ENCODE results near the gene PRRT1. TPM values are rescaled to one million over a fixed set of nuclear protein-coding genes. Genes with fewer than 3 reads are reported as not detected.
A peak's percentile ranks its signal among the peaks of the same experiment; 100 is the strongest.
"Not testable (repeated sequence)": the region's sequence is repeated elsewhere in the genome, so short reads cannot be mapped to it uniquely, and the experiment has no call there.

Gene PRRT1
- total and polyA plus RNA-seq, 12 donors: 0.17 to 2.9 (median 0.69) TPM

GRCh38 chr6:32187009-32187709 is 35.4 kb upstream of the PRRT1 start:
- H3K27me3 ChIP-seq: no peaks in the 10 kb centered on the region
- H3K4me3 ChIP-seq: peak overlapping the region in 1 of 10 donors; percentile 82
- intact Hi-C loops (cut with DNase I): no loop called here
- TF ChIP-seq CTCF (IDR thresholded peaks at IDR 0.05): no peak
- peaks cover 0 to 50% (median 21%) of the 10 kb centered on the region in 9 donors for H3K36me3 ChIP-seq
- H3K4me1 ChIP-seq: peaks cover 19 to 86% (median 68%) of the 10 kb centered on the region in 9 donors
- DNase-seq (no peak), ATAC-seq (no peak)
- H3K9me3 ChIP-seq: no peaks in the 10 kb centered on the region
- 60 to 66% methylated on average over 12 of the region's 12 CpGs for WGBS, 2 donors
- H3K27ac ChIP-seq: peak overlapping the region in 9 of 10 donors; percentile 60 to 99 (median 76)

- Histone ChIP-seq H3K27ac (peak overlapping the region; percentile 60 to 99 (median 76)), H3K36me3 (peaks cover 0 to 58% (median 21%) of the 10 kb centered on the region in 9 donors), H3K4me1 (peaks cover 19 to 86% (median 63%) of the 10 kb centered on the region in 9 donors)
- H3K9me3 ChIP-seq; ATAC-seq; H3K4me3 ChIP-seq; H3K27me3 ChIP-seq; DNase-seq; intact Hi-C loops (cut with DNase I): not testable (repeated sequence)
- WGBS, 2 donors: 60 to 64% methylated on average over 10 of the region's 10 CpGs
Observed at GRCh38 chr6:32186151-32186840, 34.6 kb upstream of the PRRT1 start.

- intact Hi-C loops (cut with DNase I): not testable (repeated sequence)
- WGBS, 2 donors: 16 to 18% methylated on average over 11 of the region's 11 CpGs
- H3K36me3 ChIP-seq: peaks cover 0 to 64% (median 21%) of the 10 kb centered on the region in 9 donors
Observed at GRCh38 chr6:32185681-32186131, 34.0 kb upstream of the PRRT1 start.

GRCh38 chr6:32184084-32184640 is 32.4 kb upstream of the PRRT1 start, which contains the start of gene AGER:
AGER (minus strand) TSS chr6:32184253; CDS start chr6:32184222, 31 bp downstream.
- Histone ChIP-seq H3K4me1 (peaks cover 20 to 97% (median 64%) of the 10 kb centered on the region in 9 donors), H3K27me3 (no peaks in the 10 kb centered on the region), H3K4me3 (no peak within 1 kb of the TSS), H3K9me3 (no peaks in the 10 kb centered on the region), H3K27ac (peak within 1 kb of the TSS; percentile 22 to 99 (median 75)), H3K36me3 (peaks cover 0 to 76% (median 26%) of the 10 kb centered on the region in 9 donors)
- no peak for TF ChIP-seq CTCF (IDR thresholded peaks at IDR 0.05)
- no peak for ATAC-seq
- WGBS, 2 donors: 71 to 72% methylated on average over 6 of the region's 6 CpGs
- intact Hi-C loops (cut with DNase I): no loop called here
- DNase-seq: no peak

More at GRCh38 chr6:32185681-32186131, 34.0 kb upstream of the PRRT1 start:
- H3K27ac ChIP-seq: peak overlapping the region; percentile 60 to 99 (median 76)
- DNase-seq: peak; percentile 81 to 89
- H3K4me1 ChIP-seq: peaks cover 16 to 86% (median 58%) of the 10 kb centered on the region in 9 donors
- H3K4me3 ChIP-seq, H3K27me3 ChIP-seq, H3K9me3 ChIP-seq: not testable (repeated sequence)
- peak; percentile 45 to 76 (median 56) for ATAC-seq

- TF ChIP-seq CTCF (IDR thresholded peaks at IDR 0.05): no peak
- Histone ChIP-seq H3K36me3 (peaks cover 0 to 76% (median 26%) of the 10 kb centered on the region in 9 donors), H3K27me3 (no peaks in the 10 kb centered on the region), H3K27ac (peak overlapping the region; percentile 22 to 99 (median 66)), H3K4me3 (no peak overlapping the region), H3K9me3 (no peaks in the 10 kb centered on the region), H3K4me1 (peaks cover 18 to 97% (median 65%) of the 10 kb centered on the region in 9 donors)
- WGBS, 2 donors: 64 to 71% methylated on average over 15 of the region's 15 CpGs
- DNase-seq: peak in 1 of 2 donors; percentile 60
- intact Hi-C loops (cut with DNase I): no loop called here
- peak in 1 of 8 donors; percentile 18 for ATAC-seq
Observed at GRCh38 chr6:32183483-32184083, 31.8 kb upstream of the PRRT1 start.
